Heart right ventricle (tissue), 16 donors: ENCODE measurements around the gene EFR3B. TPM values are rescaled to one million over a fixed set of nuclear protein-coding genes. Genes with fewer than 3 reads are reported as not detected.

Experiments
- ATAC-seq, 8 donors: fragments of 200-7000 bp; cut with Tn5 transposase; one replicate each; pipeline ENCODE4 v1.9.1; 2020; ENCODE audit warnings: mild to moderate bottlenecking in 8 of 8, moderate library complexity in 8 of 8, moderate number of reproducible peaks in 1 of 8
- DNase-seq, 2 donors: peaks; one replicate each; pipeline ENCODE4 v3.0.0-alpha.2; 2020
- H3K27ac ChIP-seq, 10 donors: fragments of 200-600 bp; sonication (generic) in 2 of 10; one replicate each; pipeline versions ENCODE4 v1.5.0 to v1.8.0; 2020 to 2022; ENCODE audit warnings: mild to moderate bottlenecking in 3 of 10
- H3K27me3 ChIP-seq, 7 donors: fragments of 200-600 bp; one replicate each; pipeline ENCODE4 v1.8.0; 2021 to 2022; ENCODE audit warnings: mild to moderate bottlenecking in 2 of 7
- H3K36me3 ChIP-seq, 9 donors: fragments of 200-600 bp; sonication (generic) in 1 of 9; one replicate each; pipeline versions ENCODE4 v1.5.0 to v1.8.0; 2020 to 2022; ENCODE audit warnings: mild to moderate bottlenecking in 2 of 9
- H3K4me1 ChIP-seq, 9 donors: fragments of 200-600 bp; sonication (generic) in 1 of 9; one replicate each; pipeline versions ENCODE4 v1.5.0 to v1.8.0; 2020 to 2022; ENCODE audit warnings: mild to moderate bottlenecking in 4 of 9
- H3K4me3 ChIP-seq, 10 donors: fragments of 200-600 bp; sonication (generic) in 2 of 10; one replicate each; pipeline versions ENCODE4 v1.5.0 to v1.8.0; 2020 to 2022; ENCODE audit warnings: mild to moderate bottlenecking in 7 of 10, moderate library complexity in 2 of 10
- H3K9me3 ChIP-seq, 11 donors: fragments of 200-600 bp in 10 of 11; sonication (generic) in 2 of 11; one replicate each; pipeline versions ENCODE4 v1.5.0 to v1.8.0; 2013 to 2022; ENCODE audit warnings: mild to moderate bottlenecking in 2 of 11, control low read depth in 1 of 11, moderate library complexity in 1 of 11
- WGBS, 2 donors: extraction: QIAGEN DNeasy Blood & Tissue Kit; methylation state at CpG; one replicate each; pipeline ENCODE4 v1.1.7; 2013; ENCODE audit warnings: inconsistent platforms in 1 of 2; 5-methylcytosine and 5-hydroxymethylcytosine counted together
- intact Hi-C, 10 donors: fragments of 100-400 bp; cut with DNase I; formaldehyde crosslinking; loops; one replicate each; pipeline versions ENCODE4 v1.11.1 to v1.14.2; 2022
- polyA plus RNA-seq, 2 donors: library from polyadenylated mRNA; stranded (reverse); fragments of 200-250 nt; gene quantifications; one replicate each; pipeline ENCODE4 v1.2.3, GENCODE V29; 2013
- total RNA-seq, 10 donors: library from RNA; stranded (reverse); fragmentation: NEBNext Ultra II Directional in 3 of 10; extraction: Animal tissue kit (Norgen Biotek cat#: 25700) in 3 of 10; gene quantifications; one replicate each; pipeline versions ENCODE4 v1.2.1 to v1.2.4, GENCODE V29; 2021 to 2023
- TF ChIP-seq, protein P1 (sequence below), 9 donors: fragments of 200-600 bp; sonication (generic) in 2 of 9; IDR thresholded peaks; one replicate each; pipeline versions ENCODE4 v1.5.0 to v1.8.0; 2021 to 2022; ENCODE audit warnings: antibody characterized with exemption in 9 of 9, mild to moderate bottlenecking in 5 of 9, moderate library complexity in 1 of 9
- donor health status: Arrhythmogenic right ventricular cardiomyopathy.
- donor health status: ischemic (EF 13 %, LVEDD 7.1; RV severe dilation, severe dysfunction).
- donor health status: healthy with polysubstance abuse.
- donor health status: DM: no; HTN: yes; CAD: no.
- donor health status: DM: no; HTN: no; CAD: no.
- donor health status: ischemic (EF 25% LVEDD 6.9; RV normal size, moderate dysfunction).
- donor health status: ischemic (EF 25% LVEDD 5.7; RV mildly dilated, moderate dysfunction).
- donor health status: healthy.
- donor health status: DM: yes; HTN: yes; CAD: no.
- donor health status: Ischemic cardiomyopathy.
- donor health status: ischemic (EF 35%, LVEDD 5.7; RV mildly dilated, moderate dysfunction).
- donor health status: nonischemic (EF 11% LVEDD 7.7; RV severe dilation, severe dysfunction).
- donor health status: DM: yes; HTN: yes; CAD: no.
- donor health status: PGD.
- donor health status: ischemic (EF 29% LVEDD 5.4; RV normal size, mild dysfunction).
- donor health status: nonischemic (EF 23%, LVEDD 6.1; RV moderate dilation, normal function).

Gene EFR3B
- total and polyA plus RNA-seq, 12 donors = 0.62 to 15.2 (median 7.0) TPM

DNA sequence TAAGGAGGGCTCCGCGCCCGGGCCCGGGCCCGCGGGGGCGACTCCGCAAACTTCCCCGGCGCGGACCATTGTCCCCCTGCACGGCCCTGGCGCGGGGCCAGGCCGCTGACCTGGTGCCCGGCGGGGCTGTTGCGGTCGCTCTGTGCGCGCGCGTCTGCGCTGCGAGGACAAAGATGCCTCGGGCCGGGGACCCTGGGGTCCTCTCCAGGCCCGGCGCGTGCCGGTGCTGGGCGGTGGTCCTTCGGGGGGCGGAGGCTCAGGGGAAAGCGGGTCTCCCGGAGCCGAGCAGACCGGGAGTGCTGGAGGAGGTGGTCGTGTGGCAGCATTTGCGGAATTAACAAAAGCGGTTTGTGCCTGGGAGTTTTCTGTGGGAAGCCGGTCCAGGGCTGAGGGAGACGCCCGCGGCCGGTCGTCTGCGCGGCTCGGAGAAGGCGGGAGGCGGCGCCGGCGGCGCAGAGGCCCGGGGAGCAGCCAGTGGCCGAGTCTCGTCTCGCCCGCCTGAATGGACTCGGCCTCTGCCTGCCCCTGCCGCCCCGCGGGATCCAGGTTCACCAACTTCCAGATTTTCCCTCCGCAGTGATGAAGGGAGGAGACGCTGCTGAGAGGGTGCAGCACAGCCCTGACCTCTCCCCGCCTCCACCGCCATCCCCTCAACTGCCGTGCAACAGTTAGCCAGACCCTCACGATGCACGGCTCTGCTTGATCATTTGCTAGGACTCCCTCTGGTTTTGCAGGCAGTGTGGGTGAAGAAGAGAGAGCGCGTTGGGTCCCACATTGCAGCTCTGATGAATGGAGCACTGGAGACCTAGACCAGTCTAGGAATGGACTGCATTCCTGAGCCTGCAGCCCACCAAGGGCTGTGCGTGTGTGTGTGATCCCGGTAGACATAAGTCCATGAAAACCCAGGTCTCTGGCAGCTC, 705 bp downstream of the EFR3B start:
- ATAC-seq = peak; percentile 29 to 60 (median 40)
- H3K9me3 ChIP-seq = no peaks in the 10 kb centered on the region
- WGBS, 2 donors = 1% methylated on average over 76 of the region's 76 CpGs

DNA sequence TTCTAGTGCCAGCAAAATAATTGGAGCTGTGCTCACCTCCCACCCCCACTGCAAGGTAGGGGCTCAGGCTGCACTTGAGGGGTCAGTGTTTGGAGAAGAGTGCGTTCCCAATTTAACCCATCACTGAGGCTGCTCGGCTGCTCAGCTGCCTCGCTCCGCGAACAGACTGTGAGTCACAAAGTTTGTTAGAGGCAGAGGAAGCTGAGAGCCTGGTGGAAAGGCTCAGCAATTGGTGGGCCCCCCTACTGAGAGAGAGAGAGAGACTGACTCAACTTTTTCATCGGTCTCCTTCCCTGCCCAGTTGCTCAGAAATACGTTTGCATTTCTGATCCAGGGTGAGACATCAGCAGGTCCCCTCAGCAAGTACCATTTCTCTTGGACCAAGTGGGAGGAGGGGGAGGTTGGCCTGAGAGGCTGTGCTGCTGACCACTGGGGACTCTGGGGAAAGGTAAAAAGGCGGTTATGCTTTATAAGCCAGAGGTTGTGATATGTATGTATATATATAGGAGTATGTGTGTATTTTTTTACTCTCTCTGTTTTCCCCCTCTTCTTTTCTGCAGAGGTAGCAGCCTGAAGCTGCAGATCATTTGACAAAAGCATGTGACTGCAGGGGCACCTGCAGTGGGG, 1.5 kb downstream of the EFR3B start:
- H3K27ac ChIP-seq = peak overlapping the region in 5 of 10 donors; percentile 78 to 95 (median 89)
- H3K4me1 ChIP-seq = peaks cover 8 to 35% (median 23%) of the 10 kb centered on the region in 9 donors
- intact Hi-C loops = loop anchor here in 8 of 10 donors (5.0 to 10.0 kb wide), 7 partner anchors 34 to 84 kb away; partner anchors contain the start of gene DNAJC27 (in 1 of the 8)
- ATAC-seq = no peak
- WGBS, 2 donors = 37 to 39% methylated on average over 8 of the region's 8 CpGs
- no peak for DNase-seq
- H3K27me3 ChIP-seq = peaks cover 0 to 47% (median 0%) of the 10 kb centered on the region in 7 donors
- no peaks in the 10 kb centered on the region for H3K9me3 ChIP-seq
- peak overlapping the region in 9 of 10 donors; percentile 63 to 93 (median 83) for H3K4me3 ChIP-seq
- TF ChIP-seq, protein P1, sequence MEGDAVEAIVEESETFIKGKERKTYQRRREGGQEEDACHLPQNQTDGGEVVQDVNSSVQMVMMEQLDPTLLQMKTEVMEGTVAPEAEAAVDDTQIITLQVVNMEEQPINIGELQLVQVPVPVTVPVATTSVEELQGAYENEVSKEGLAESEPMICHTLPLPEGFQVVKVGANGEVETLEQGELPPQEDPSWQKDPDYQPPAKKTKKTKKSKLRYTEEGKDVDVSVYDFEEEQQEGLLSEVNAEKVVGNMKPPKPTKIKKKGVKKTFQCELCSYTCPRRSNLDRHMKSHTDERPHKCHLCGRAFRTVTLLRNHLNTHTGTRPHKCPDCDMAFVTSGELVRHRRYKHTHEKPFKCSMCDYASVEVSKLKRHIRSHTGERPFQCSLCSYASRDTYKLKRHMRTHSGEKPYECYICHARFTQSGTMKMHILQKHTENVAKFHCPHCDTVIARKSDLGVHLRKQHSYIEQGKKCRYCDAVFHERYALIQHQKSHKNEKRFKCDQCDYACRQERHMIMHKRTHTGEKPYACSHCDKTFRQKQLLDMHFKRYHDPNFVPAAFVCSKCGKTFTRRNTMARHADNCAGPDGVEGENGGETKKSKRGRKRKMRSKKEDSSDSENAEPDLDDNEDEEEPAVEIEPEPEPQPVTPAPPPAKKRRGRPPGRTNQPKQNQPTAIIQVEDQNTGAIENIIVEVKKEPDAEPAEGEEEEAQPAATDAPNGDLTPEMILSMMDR (IDR thresholded peaks at IDR 0.05) = no peak
- H3K36me3 ChIP-seq = no peaks in the 10 kb centered on the region

More for the DNA sequence above, 705 bp downstream of the EFR3B start:
- H3K4me1 ChIP-seq = peaks cover 8 to 35% (median 23%) of the 10 kb centered on the region in 9 donors
- TF ChIP-seq, protein P1 (IDR thresholded peaks at IDR 0.05) = peak in 2 of 9 donors; percentile 2 to 9
- intact Hi-C loops = loop anchor here in 8 of 10 donors (1.0 to 10.0 kb wide), 8 partner anchors 35 to 85 kb away; partner anchors contain the start of gene DNAJC27 (in 1 of the 8)
- peaks cover 0 to 47% (median 0%) of the 10 kb centered on the region in 7 donors for H3K27me3 ChIP-seq
- H3K36me3 ChIP-seq = no peaks in the 10 kb centered on the region
- peak overlapping the region; percentile 2 to 95 (median 88) for H3K27ac ChIP-seq
- peak overlapping the region; percentile 63 to 93 (median 83) for H3K4me3 ChIP-seq
- DNase-seq = peak; percentile 23 to 43

DNA sequence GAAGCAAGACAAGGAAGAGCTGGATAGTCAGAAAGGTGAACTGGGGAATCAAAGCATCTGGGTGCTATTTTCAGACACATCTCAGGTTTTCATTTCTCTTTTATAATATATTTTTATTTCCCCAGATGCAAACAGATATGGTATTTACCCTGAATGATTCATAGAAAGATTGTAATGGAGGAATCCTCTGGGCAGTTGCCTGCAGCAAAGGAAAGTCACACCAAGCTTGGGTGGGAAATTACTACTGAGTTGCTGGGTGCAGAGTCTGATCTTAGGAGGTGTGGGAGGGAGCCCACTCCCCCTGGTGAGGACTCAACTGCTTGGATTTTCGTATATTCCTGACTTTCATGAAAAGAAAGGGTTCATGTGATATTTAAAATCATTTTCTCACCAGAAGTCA, 2.1 kb downstream of the EFR3B start:
- no peaks in the 10 kb centered on the region for H3K9me3 ChIP-seq
- no peak for DNase-seq
- intact Hi-C loops = loop anchor here in 8 of 10 donors (5.0 to 10.0 kb wide), 7 partner anchors 33 to 83 kb away; partner anchors contain the start of gene DNAJC27 (in 1 of the 8)
- no peak overlapping the region for H3K4me3 ChIP-seq
- no peak overlapping the region for H3K27ac ChIP-seq
- H3K36me3 ChIP-seq = no peaks in the 10 kb centered on the region
- TF ChIP-seq, protein P1 (IDR thresholded peaks at IDR 0.05) = no peak
- WGBS, 2 donors = 89 to 96% methylated on average over 1 of the region's 1 CpG
- peaks cover 0 to 47% (median 0%) of the 10 kb centered on the region in 7 donors for H3K27me3 ChIP-seq
- peaks cover 8 to 35% (median 23%) of the 10 kb centered on the region in 9 donors for H3K4me1 ChIP-seq
- no peak for ATAC-seq

DNA sequence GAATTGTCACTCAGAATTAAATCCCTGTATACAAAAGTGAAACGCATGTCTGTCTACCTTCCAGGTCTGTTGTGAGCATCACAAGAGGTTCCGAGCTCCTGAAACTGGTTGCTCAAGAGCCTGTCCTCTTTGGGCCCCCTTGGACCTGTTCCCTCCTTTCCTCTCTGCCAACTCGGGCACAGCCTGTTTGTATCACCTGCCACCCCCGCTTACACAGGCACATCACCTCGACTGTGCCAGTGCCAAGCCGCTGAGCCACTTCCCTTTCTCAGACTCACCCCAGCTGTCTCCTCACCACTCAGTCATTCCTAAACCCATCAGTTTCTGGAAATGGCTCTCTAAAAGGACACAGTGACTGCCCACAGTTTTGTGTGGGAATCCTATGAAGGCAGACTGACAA, 3.1 kb downstream of the EFR3B start:
- H3K27me3 ChIP-seq = peaks cover 0 to 47% (median 0%) of the 10 kb centered on the region in 7 donors
- DNase-seq = no peak
- no peak for ATAC-seq
- intact Hi-C loops = loop anchor here in 8 of 10 donors (5.0 to 10.0 kb wide), 7 partner anchors 32 to 82 kb away; partner anchors contain the start of gene DNAJC27 (in 1 of the 8)
- TF ChIP-seq, protein P1 (IDR thresholded peaks at IDR 0.05) = no peak
- H3K36me3 ChIP-seq = no peaks in the 10 kb centered on the region
- 77 to 81% methylated on average over 6 of the region's 6 CpGs for WGBS, 2 donors
- H3K4me1 ChIP-seq = peaks cover 8 to 35% (median 23%) of the 10 kb centered on the region in 9 donors
- H3K9me3 ChIP-seq = no peaks in the 10 kb centered on the region
- no peak overlapping the region for H3K27ac ChIP-seq
- H3K4me3 ChIP-seq = no peak overlapping the region
